HEK293T (cell line): Measurements from ENCODE around the gene ZBTB43.

Experiments
- ARNT ChIP-seq: fragments of 450-650 bp; IDR thresholded peaks from 2 replicates; pipeline ENCODE4 v1.6.1; 2017; ENCODE audit warnings: mild to moderate bottlenecking
- ELF4 ChIP-seq: fragments of 450-650 bp; IDR thresholded peaks from 2 replicates; pipeline ENCODE4 v1.6.1; 2017; ENCODE audit warnings: antibody characterized with exemption
- HDGF ChIP-seq: fragments of 450-650 bp; IDR thresholded peaks from 2 replicates; pipeline ENCODE4 v1.6.1; 2017; ENCODE audit warnings: antibody characterized with exemption, borderline replicate concordance
- NFRKB ChIP-seq: fragments of 450-650 bp; IDR thresholded peaks from 2 replicates; pipeline ENCODE4 v1.6.1; 2016; ENCODE audit warnings: mild to moderate bottlenecking, moderate library complexity
- SP1 ChIP-seq: fragments of 450-650 bp; IDR thresholded peaks from 2 replicates; pipeline ENCODE4 v1.6.1; 2017
- SUZ12 ChIP-seq: fragments of 450-650 bp; IDR thresholded peaks from 2 replicates; pipeline ENCODE4 v1.6.1; 2016; ENCODE audit warnings: mild to moderate bottlenecking

DNA sequence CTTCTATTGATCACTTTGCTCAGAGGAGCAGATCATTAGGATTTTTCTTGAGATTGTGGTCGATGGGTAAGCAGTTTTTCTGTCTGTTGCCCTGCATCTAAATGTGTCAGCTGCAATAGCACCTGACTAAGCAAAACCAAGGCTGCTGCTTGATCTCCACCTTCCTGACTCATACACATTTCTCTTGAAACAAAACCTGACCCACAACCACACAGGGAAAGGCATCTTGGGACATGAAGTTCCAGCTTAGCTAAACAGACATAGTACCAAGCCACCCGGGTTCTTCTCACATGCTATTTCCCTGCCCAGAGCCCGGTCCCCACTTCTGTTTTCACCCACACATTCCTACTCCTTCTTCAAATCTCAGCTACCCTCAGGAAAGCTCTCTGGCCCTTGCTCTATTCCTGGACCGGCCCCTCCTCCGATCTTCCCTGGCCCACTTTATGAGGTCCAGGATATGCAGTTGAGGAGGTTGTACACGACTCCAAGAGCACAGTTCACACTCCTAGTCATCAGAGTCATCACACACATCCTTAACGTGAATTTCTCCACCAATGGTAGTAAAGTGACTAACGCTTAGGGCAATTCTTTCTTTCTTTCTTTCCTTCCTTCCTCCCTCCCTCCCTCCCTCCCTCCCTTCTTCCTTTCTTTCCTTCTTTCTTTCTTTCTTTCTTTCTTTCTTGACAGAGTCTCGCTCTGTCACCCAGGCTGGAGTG lies 16.0 kb upstream of the ZBTB43 start:
- TF ChIP-seq ELF4, result no peak
- TF ChIP-seq HDGF, result no peak
- TF ChIP-seq ARNT, result no peak
- no peak for TF ChIP-seq SP1
- TF ChIP-seq SUZ12, result no peak
- no peak for TF ChIP-seq NFRKB
